ENCODE measurements around the gene RAP1GAP2. TPM values are rescaled to one million over a fixed set of nuclear protein-coding genes. Genes with fewer than 3 reads are reported as not detected.

Gene RAP1GAP2
- total and polyA plus RNA-seq, 8 donors = 11.8 to 92.4 (median 31.0) TPM

DNA sequence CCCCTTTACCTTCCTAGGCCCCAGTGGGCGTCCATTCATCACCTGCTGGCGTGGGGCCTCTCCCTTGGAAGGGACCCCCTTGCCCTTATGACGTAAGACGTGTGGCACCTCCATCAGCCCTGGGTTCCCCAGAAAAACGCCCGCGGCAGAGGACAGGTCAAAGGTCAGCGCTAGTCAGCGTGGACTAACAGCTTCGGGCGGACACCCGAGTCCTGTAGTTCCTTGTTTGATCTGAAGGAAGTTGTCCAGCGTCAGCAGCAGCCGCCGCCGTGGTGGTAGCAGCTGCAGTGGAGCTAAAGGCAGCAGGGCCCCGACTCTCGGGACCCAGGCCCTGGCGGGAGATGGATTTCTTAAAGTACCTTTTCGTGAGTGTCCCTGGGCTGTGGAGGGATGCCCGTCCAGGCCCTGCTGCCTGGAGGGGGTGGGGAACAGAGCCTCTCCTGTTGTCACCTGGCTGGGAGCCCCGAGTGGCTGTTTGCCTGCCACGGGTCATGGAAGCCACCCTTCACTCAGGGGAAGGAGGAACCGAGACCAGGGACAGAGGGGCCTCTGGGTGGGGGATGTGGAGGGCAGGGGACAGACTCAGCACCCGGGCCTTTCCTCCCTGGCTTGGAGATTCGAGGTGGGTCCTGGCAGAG, 143.6 kb downstream of the RAP1GAP2 start:
- H3K9me3 ChIP-seq = no peaks in the 10 kb centered on the region
- H3K4me1 ChIP-seq = peaks cover 5 to 29% (median 16%) of the 10 kb centered on the region in 4 donors
- H3K27me3 ChIP-seq = no peaks in the 10 kb centered on the region
- 35 to 54% (median 37%) methylated on average over 18 to 26 of the region's 26 CpGs for WGBS, 5 donors
- TF ChIP-seq EP300 (IDR thresholded peaks at IDR 0.05) = no peak
- peak in 2 of 3 donors; percentile 24 to 28 for TF ChIP-seq POLR2AphosphoS5 (IDR thresholded peaks at IDR 0.05)
- DNase-seq = peak; percentile 55 to 57
- intact Hi-C loops (cut with DNase I; ENCODE audit: low total_unique reads) = no loop called here
- peak overlapping the region; percentile 77 to 87 (median 82) for H3K27ac ChIP-seq
- peak overlapping the region; percentile 21 to 28 (median 28) for H3K4me3 ChIP-seq
- H3K36me3 ChIP-seq = peaks cover 0 to 2% (median 0%) of the 10 kb centered on the region in 4 donors

DNA sequence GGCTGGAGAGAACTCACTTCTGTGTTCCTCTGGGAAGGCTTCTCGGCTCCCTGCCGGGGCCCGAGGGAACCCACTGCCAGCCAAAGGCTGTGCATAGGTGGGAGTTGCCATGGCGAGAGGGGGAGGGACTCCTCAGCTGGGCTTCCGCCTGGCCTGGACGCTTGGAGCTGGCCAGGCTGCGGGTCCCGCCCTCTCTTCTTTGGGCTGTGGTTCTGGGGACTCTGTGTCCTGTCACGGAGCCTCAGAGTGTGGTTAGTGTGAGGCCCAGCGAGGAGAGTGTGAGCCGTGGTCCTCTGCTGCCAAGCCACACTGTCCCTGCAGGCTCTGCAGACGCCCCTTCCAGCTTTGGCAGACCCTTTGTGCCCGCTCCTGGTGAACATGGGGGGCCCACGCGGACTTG, 144.1 kb downstream of the RAP1GAP2 start:
- Histone ChIP-seq H3K27ac (peak overlapping the region; percentile 77 to 87 (median 82)), H3K36me3 (no peaks in the 10 kb centered on the region), H3K9me3 (no peaks in the 10 kb centered on the region), H3K4me1 (peaks cover 5 to 29% (median 16%) of the 10 kb centered on the region in 4 donors), H3K27me3 (no peaks in the 10 kb centered on the region), H3K4me3 (peak overlapping the region; percentile 21 to 28 (median 28))
- intact Hi-C loops (cut with DNase I; ENCODE audit: low total_unique reads) = no loop called here
- WGBS, 5 donors = 29 to 55% (median 36%) methylated on average over 8 to 15 of the region's 15 CpGs
- peak; percentile 79 for DNase-seq
- TF ChIP-seq POLR2AphosphoS5 (IDR thresholded peaks at IDR 0.05) (peak in 2 of 3 donors; percentile 34 to 50), EP300 (IDR thresholded peaks at IDR 0.05) (no peak)

DNA sequence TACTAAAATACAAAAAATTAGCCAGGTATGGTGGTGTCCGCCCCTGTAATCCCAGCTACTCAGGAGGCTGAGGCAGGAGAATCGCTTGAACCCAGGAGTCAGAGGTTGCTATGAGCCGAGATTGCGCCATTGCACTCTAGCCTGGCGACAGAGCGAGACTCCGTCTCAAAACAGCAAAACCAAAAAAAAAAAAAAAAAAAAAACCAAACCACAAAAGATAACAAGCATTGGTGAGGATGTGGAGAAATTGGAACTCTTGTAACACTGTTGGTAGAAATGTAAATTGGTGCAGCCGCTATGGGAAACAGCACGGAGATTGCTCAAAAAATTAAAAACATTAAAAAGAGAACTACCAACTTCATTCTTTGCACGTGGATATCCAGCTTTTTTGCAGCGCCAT, 147.7 kb downstream of the RAP1GAP2 start:
- Histone ChIP-seq H3K36me3 (no peaks in the 10 kb centered on the region), H3K27me3 (no peaks in the 10 kb centered on the region), H3K4me1 (peaks cover 5 to 30% (median 16%) of the 10 kb centered on the region in 4 donors), H3K9me3 (no peaks in the 10 kb centered on the region), H3K4me3 (no peak overlapping the region), H3K27ac (no peak overlapping the region)
- 74 to 82% (median 78%) methylated on average over 11 of the region's 11 CpGs for WGBS, 5 donors
- TF ChIP-seq EP300 (IDR thresholded peaks at IDR 0.05) (no peak), POLR2AphosphoS5 (IDR thresholded peaks at IDR 0.05) (no peak), POLR2A (IDR thresholded peaks at IDR 0.05) (no peak)
- TF ChIP-seq, protein P1, sequence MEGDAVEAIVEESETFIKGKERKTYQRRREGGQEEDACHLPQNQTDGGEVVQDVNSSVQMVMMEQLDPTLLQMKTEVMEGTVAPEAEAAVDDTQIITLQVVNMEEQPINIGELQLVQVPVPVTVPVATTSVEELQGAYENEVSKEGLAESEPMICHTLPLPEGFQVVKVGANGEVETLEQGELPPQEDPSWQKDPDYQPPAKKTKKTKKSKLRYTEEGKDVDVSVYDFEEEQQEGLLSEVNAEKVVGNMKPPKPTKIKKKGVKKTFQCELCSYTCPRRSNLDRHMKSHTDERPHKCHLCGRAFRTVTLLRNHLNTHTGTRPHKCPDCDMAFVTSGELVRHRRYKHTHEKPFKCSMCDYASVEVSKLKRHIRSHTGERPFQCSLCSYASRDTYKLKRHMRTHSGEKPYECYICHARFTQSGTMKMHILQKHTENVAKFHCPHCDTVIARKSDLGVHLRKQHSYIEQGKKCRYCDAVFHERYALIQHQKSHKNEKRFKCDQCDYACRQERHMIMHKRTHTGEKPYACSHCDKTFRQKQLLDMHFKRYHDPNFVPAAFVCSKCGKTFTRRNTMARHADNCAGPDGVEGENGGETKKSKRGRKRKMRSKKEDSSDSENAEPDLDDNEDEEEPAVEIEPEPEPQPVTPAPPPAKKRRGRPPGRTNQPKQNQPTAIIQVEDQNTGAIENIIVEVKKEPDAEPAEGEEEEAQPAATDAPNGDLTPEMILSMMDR (IDR thresholded peaks at IDR 0.05) = no peak
- intact Hi-C loops (cut with DNase I; ENCODE audit: low total_unique reads) = no loop called here
- no peak for DNase-seq

DNA sequence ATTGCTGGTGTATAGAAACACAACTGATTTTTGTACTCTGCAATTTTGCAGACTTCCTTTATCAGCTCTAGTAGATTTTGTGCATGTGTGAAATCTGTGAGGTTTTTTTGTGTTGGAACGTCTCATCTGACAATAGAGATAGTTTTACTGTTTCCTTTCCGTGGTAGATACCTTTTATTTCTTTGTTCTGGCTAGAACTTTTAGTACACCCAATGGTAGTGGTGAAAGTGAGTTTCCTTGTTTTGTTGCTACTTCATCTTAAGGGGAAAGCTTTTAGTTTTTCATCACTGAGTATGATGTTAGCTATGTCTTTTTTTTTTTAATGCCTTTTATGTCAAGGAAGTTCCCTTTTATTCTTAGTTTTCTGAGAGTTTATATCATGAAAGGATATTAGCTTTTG, 149.1 kb downstream of the RAP1GAP2 start:
- no peak overlapping the region for H3K27ac ChIP-seq
- DNase-seq = no peak
- H3K4me1 ChIP-seq = peaks cover 0 to 19% (median 6%) of the 10 kb centered on the region in 4 donors
- 31 to 60% (median 49%) methylated on average over 2 of the region's 2 CpGs for WGBS, 5 donors
- H3K9me3 ChIP-seq = no peaks in the 10 kb centered on the region
- H3K4me3 ChIP-seq = no peak overlapping the region
- TF ChIP-seq EP300 (IDR thresholded peaks at IDR 0.05) (no peak), POLR2A (IDR thresholded peaks at IDR 0.05) (no peak), POLR2AphosphoS5 (IDR thresholded peaks at IDR 0.05) (no peak)
- TF ChIP-seq, protein P1 (IDR thresholded peaks at IDR 0.05) = no peak
- H3K36me3 ChIP-seq = no peaks in the 10 kb centered on the region
- H3K27me3 ChIP-seq = no peaks in the 10 kb centered on the region
- intact Hi-C loops (cut with DNase I; ENCODE audit: low total_unique reads) = no loop called here

DNA sequence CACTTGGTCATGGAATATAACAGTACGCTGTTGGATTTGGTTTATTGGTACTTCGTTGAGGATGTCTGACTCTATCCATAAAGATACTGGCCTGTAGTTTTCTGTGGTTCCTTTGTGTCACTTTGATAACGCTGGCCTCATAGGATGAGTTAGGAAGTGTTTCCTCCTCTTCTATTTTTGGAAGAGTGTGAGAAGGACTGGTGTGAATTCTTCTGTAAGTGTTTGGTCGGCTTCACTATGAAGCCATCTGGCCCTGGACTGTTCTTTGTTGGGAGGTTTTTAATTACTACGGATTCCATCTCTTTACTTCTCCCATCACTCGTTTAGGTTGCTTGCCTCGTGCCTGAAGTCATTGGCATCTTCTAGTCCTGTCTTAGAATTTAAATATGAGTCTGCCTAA, 149.9 kb downstream of the RAP1GAP2 start:
- Histone ChIP-seq H3K27me3 (no peaks in the 10 kb centered on the region), H3K4me3 (no peak overlapping the region), H3K9me3 (no peaks in the 10 kb centered on the region), H3K36me3 (no peaks in the 10 kb centered on the region), H3K4me1 (peaks cover 0 to 11% (median 0%) of the 10 kb centered on the region in 4 donors), H3K27ac (no peak overlapping the region)
- TF ChIP-seq POLR2AphosphoS5 (IDR thresholded peaks at IDR 0.05) (no peak), POLR2A (IDR thresholded peaks at IDR 0.05) (no peak), EP300 (IDR thresholded peaks at IDR 0.05) (no peak)
- TF ChIP-seq, protein P1 (IDR thresholded peaks at IDR 0.05) = no peak
- no peak for DNase-seq
- 86 to 93% (median 91%) methylated on average over 7 of the region's 7 CpGs for WGBS, 5 donors
- intact Hi-C loops (cut with DNase I; ENCODE audit: low total_unique reads) = no loop called here
